ENCODE measurements around the gene CDR2L.

Gene CDR2L

DNA sequence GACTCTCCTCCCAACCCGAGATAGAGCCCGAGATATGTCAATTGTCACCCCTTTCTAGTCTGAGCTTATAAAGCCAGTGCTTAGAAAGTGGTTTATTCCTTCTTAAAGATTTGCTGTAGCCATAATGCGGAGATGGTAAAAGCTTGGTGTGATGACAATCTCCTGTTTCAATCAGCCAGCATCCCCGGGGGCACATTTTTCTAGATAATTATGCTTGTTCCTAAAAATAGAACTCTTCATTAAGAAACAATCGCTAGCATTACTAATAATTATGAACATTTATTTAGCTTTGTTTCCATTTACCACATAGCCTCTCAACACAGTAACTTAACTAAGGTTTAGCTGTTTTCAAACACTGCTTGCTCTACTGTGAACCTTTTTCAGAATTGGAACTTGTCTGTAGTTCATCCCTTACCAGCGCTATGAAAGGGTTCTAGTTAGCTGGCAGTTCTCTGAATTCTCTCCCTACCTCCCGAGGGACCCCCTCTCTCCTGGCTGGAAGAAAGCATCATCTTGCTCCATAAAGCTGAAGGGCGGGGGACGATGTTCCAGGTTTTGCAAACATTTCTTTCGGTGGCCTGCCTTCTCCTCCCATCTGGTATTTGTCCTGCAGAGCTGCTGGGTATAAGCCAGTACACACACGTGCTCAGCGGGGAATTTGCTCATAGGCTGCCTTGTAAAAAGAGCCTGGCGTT lies 24.1 kb downstream of the CDR2L start:
- H3K4me3 ChIP-seq (replicated peaks; ENCODE audit: low read depth, low read length): peak overlapping the region; percentile 66
- DNase-seq (ENCODE audit: low read depth): peak; percentile 80
- TF ChIP-seq, protein P1, sequence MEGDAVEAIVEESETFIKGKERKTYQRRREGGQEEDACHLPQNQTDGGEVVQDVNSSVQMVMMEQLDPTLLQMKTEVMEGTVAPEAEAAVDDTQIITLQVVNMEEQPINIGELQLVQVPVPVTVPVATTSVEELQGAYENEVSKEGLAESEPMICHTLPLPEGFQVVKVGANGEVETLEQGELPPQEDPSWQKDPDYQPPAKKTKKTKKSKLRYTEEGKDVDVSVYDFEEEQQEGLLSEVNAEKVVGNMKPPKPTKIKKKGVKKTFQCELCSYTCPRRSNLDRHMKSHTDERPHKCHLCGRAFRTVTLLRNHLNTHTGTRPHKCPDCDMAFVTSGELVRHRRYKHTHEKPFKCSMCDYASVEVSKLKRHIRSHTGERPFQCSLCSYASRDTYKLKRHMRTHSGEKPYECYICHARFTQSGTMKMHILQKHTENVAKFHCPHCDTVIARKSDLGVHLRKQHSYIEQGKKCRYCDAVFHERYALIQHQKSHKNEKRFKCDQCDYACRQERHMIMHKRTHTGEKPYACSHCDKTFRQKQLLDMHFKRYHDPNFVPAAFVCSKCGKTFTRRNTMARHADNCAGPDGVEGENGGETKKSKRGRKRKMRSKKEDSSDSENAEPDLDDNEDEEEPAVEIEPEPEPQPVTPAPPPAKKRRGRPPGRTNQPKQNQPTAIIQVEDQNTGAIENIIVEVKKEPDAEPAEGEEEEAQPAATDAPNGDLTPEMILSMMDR (IDR thresholded peaks at IDR 0.05; ENCODE audit: low read length, missing control alignments): no peak

DNA sequence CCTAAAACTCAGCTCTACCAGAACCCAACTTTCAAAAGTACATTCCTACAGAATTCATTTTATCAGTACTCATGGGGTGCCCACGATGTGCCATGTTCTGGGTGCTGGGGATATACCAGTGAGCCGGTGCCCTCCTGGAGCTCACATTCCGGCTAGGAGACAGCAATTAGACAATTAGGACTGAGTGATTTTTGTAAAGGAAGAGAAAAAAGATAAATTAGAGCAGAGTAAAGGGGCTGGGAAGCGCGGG lies 24.6 kb downstream of the CDR2L start:
- DNase-seq (ENCODE audit: low read depth): no peak

DNA sequence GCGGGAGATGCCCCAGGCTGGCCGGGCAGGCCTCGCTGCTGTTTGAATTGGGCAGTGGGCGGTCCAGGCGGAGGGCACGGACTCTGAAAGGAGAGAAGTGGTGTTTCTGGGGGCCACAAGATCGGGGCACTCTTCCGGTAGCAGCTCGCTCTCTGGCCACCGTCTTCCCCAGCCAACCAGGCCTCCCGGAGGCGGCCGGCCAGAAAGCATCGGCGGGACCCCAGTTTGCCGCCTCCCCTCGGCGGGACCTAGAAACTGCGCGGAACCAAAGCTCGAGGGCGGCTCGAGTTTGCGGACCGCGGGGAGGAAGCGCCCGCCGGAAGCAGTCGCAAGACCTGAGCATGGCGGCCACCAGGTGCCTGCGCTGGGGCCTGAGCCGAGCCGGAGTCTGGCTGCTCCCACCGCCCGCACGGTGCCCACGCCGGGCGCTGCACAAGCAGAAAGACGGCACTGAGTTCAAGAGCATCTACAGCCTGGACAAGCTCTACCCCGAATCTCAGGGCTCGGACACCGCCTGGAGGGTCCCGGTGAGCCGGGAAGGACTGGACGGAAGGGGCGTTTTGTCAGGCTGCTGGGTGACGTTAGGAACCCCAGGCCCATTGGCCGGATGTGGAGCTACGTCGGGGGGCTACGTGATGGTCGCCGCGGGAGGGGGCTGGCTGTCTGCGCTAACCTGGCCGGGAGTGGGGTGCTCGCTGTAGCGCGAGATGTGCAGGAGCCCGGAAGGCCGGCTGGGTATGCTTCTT lies 25.1 kb downstream of the CDR2L start, which contains the start of gene MRPL58:
MRPL58 (plus strand) TSS at position 325 of the 746 bp plus-strand sequence; CDS start at position 342, 17 bp downstream.
- DNase-seq (ENCODE audit: low read depth): peak; percentile 87
- TF ChIP-seq, protein P1 (IDR thresholded peaks at IDR 0.05; ENCODE audit: low read length, missing control alignments): peak; percentile 50
- H3K4me3 ChIP-seq (replicated peaks; ENCODE audit: low read depth, low read length): peak within 1 kb of the TSS; percentile 66

More for the DNA sequence above, 24.6 kb downstream of the CDR2L start:
- peak overlapping the region; percentile 66 for H3K4me3 ChIP-seq (replicated peaks; ENCODE audit: low read depth, low read length)
- TF ChIP-seq, protein P1 (IDR thresholded peaks at IDR 0.05; ENCODE audit: low read length, missing control alignments): no peak

DNA sequence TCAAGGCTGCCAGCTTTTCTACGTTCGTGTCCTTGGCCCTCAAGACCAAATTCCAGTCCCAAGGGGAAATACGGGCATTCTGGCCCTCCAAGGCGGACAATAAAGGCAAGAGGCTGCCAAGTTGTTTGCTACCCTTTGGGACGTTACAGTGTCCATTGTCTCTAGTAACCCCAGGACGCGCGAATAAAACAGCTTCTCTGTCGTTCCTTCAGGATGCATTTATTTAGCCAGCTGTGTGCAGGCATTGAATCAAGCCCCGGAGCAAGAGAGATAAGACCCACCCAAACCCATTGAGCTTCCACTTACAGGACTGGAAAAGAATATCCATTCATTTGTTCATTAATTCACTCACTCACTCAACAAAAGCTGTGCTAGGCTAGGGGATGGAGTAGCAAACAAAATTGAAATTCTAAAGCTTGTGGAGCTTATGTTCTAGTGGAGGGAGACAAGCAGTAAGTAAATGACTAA lies 25.7 kb downstream of the CDR2L start:
- DNase-seq (ENCODE audit: low read depth): no peak
- H3K4me3 ChIP-seq (replicated peaks; ENCODE audit: low read depth, low read length): peak overlapping the region; percentile 66
- TF ChIP-seq, protein P1 (IDR thresholded peaks at IDR 0.05; ENCODE audit: low read length, missing control alignments): no peak

DNA sequence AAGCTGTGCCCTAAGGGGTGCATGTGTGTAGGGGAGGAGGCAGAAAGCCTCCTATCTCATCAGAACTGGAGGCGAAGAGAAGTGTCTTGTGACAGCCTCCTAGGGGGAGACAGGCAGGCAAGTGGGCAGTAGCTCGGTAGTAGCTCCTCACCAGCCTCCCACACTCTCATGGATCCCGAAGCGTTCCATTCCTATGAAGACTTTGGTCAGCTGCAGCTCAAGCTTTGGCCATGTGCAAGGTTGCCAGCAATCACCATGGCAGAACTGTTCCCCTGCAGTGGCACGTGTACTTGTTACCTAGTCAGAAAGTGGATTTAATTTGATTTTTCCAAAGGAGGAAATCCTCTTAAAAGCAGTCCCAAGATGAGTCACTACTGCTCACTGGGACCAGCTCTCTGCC lies 31.7 kb downstream of the CDR2L start:
- H3K4me3 ChIP-seq (replicated peaks; ENCODE audit: low read depth, low read length): no peak overlapping the region
- DNase-seq (ENCODE audit: low read depth): no peak
- TF ChIP-seq, protein P1 (IDR thresholded peaks at IDR 0.05; ENCODE audit: low read length, missing control alignments): no peak

DNA sequence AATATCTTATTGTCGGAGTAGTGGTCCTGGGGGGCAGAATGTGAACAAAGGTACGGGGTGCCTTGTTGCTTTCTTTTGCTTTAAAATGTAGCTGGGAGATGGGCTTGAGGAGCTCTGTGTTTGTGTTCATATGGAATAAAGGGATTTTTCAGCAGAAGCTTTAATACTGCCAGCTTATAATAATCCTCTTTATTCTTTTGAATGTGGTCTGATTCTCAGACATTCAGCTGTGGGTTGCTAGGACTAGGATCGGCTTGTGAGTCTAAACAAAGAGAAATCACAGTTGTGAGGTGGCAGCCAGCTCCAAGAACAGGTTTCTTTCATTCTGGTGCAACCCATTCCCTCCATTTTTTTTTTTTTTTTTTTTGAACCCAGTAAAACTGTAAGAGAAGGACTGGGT lies 32.3 kb downstream of the CDR2L start:
- H3K4me3 ChIP-seq (replicated peaks; ENCODE audit: low read depth, low read length): no peak overlapping the region
- no peak for DNase-seq (ENCODE audit: low read depth)
- TF ChIP-seq, protein P1 (IDR thresholded peaks at IDR 0.05; ENCODE audit: low read length, missing control alignments): no peak

All from fibroblast of pulmonary artery (primary cell).